Caco-2 (cell line): ENCODE data around the gene PLAAT1. TPM values are rescaled to one million over a fixed set of nuclear protein-coding genes. Genes with fewer than 3 reads are reported as not detected.

ENCODE experiments used
- BruUV-seq: library from RNA; stranded (reverse); fragments of 400-500 nt; replicated peaks from 2 replicates; lab custom pipeline; 2021; lab: Mats Ljungman, UMichigan
- CTCF ChIA-PET: fragments of 300-600 bp; sonication (Branson Sonifier 250); formaldehyde crosslinking; loops from one replicate; lab custom pipeline; 2022; ENCODE audit warnings: antibody characterized with exemption; lab: Charles Lee
- POLR2A ChIA-PET: fragments of 300-600 bp; sonication (Branson Sonifier 250); formaldehyde crosslinking; loops from one replicate; lab custom pipeline; 2022; ENCODE audit warnings: antibody characterized with exemption; lab: Charles Lee
- DNase-seq, 2 experiments: peaks; one replicate each; pipeline versions ENCODE4 v3.0.0 to v3.0.0-alpha.2; 2020 to 2022
- H3K27me3 ChIP-seq: replicated peaks from 2 replicates; pipeline ENCODE4 v1.6.0; 2011; ENCODE audit warnings: low read length; ENCODE audit not compliant: control insufficient read depth, insufficient read depth
- H3K36me3 ChIP-seq: 2 replicates; pipeline ENCODE4 v1.5.1; 2011; ENCODE audit warnings: low read length; ENCODE audit not compliant: control insufficient read depth, insufficient read depth
- H3K4me1 ChIP-seq: fragments of 250-450 bp; sonication (Bioruptor Pico); 2 replicates; pipeline ENCODE4 v1.5.1; 2020; ENCODE audit warnings: mild to moderate bottlenecking
- H3K4me3 ChIP-seq: 2 replicates; pipeline ENCODE4 v1.5.1; 2011; ENCODE audit warnings: low read depth, mild to moderate bottlenecking, control low read depth, low read length
- H3K9me3 ChIP-seq: fragments of 250-450 bp; sonication (Bioruptor Pico); 2 replicates; pipeline ENCODE4 v1.5.1; 2020; ENCODE audit warnings: mild to moderate bottlenecking, moderate library complexity
- H3K27ac Mint-ChIP-seq: one replicate; pipeline ENCODE4 v1.8.0; 2022; ENCODE audit warnings: mixed read lengths; ENCODE audit not compliant: unreplicated experiment
- H3K27me3 Mint-ChIP-seq: one replicate; pipeline ENCODE4 v1.8.0; 2022; ENCODE audit warnings: mixed read lengths; ENCODE audit not compliant: insufficient read depth, unreplicated experiment
- H3K36me3 Mint-ChIP-seq: one replicate; pipeline ENCODE4 v1.8.0; 2022; ENCODE audit warnings: mild to moderate bottlenecking, mixed read lengths; ENCODE audit not compliant: insufficient read depth, unreplicated experiment
- H3K4me1 Mint-ChIP-seq: one replicate; pipeline ENCODE4 v1.8.0; 2022; ENCODE audit warnings: low read depth, mixed read lengths; ENCODE audit not compliant: unreplicated experiment
- H3K4me3 Mint-ChIP-seq: one replicate; pipeline ENCODE4 v1.8.0; 2022; ENCODE audit warnings: mild to moderate bottlenecking, moderate library complexity, mixed read lengths; ENCODE audit not compliant: unreplicated experiment
- H3K9me3 Mint-ChIP-seq: one replicate; pipeline ENCODE4 v1.8.0; 2022; ENCODE audit warnings: mixed read lengths; ENCODE audit not compliant: unreplicated experiment
- intact Hi-C: fragments of 100-400 bp; cut with micrococcal nuclease; formaldehyde crosslinking; loops from one replicate; pipeline ENCODE4 v1.10.0; 2022; ENCODE audit not compliant: unreplicated experiment
- total RNA-seq: library from RNA; stranded (reverse); gene quantifications from 2 replicates; pipeline ENCODE4 v1.2.3, GENCODE V29; 2022
- TF ChIP-seq, protein P1 (sequence below), 2 experiments: fragments of 200-600 bp in 1 of 2; IDR thresholded peaks; 1 replicate in 1 of 2; 2 replicates in 1 of 2; pipeline versions ENCODE4 v1.5.1 to v1.8.0; 2011 to 2022; ENCODE audit warnings: antibody characterized with exemption in 1 of 2, control low read depth in 1 of 2, inconsistent platforms in 1 of 2, low read depth in 1 of 2, low read length in 1 of 2, mild to moderate bottlenecking in 1 of 2, moderate library complexity in 1 of 2; ENCODE audit not compliant: insufficient read depth in 1 of 2, severe bottlenecking in 1 of 2, unreplicated experiment in 1 of 2

PLAAT1 gene
- total RNA-seq, 1 experiment from 2014 or later: 1.5 TPM

DNA sequence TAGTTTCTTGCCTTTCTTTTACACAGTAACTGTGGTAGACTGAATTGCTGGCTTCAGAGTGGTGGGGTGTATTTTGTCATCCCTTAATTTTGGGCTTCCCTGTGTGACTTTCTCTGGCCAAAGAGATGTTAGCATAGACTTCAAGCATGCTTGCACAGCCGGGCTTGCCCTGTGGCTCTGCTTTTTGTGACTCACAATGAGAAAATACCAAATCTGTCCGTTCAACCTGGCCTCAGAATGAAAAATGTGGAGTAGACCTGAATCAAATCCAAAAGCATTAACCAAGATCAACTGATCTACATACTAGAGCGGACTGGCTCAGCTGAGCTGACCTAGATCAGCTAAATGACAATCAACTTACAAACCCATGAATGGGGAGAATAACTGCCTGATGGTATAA lies 51.4 kb downstream of the PLAAT1 start:
- Histone ChIP-seq H3K9me3 (no peaks in the 10 kb centered on the region), H3K36me3 (no peaks in the 10 kb centered on the region), H3K27me3 (no peaks in the 10 kb centered on the region), H3K4me1 (no peaks in the 10 kb centered on the region), H3K4me3 (no peak overlapping the region)
- Mint-ChIP-seq H3K4me3 (no peak overlapping the region), H3K9me3 (peaks cover 17% of the 10 kb centered on the region), H3K27me3 (peaks cover 5% of the 10 kb centered on the region), H3K36me3 (no peaks in the 10 kb centered on the region), H3K4me1 (no peaks in the 10 kb centered on the region), H3K27ac (no peak overlapping the region)
- intact Hi-C loops: no loop called here
- no peak for DNase-seq
- POLR2A ChIA-PET: no interaction called here
- TF ChIP-seq, protein P1, sequence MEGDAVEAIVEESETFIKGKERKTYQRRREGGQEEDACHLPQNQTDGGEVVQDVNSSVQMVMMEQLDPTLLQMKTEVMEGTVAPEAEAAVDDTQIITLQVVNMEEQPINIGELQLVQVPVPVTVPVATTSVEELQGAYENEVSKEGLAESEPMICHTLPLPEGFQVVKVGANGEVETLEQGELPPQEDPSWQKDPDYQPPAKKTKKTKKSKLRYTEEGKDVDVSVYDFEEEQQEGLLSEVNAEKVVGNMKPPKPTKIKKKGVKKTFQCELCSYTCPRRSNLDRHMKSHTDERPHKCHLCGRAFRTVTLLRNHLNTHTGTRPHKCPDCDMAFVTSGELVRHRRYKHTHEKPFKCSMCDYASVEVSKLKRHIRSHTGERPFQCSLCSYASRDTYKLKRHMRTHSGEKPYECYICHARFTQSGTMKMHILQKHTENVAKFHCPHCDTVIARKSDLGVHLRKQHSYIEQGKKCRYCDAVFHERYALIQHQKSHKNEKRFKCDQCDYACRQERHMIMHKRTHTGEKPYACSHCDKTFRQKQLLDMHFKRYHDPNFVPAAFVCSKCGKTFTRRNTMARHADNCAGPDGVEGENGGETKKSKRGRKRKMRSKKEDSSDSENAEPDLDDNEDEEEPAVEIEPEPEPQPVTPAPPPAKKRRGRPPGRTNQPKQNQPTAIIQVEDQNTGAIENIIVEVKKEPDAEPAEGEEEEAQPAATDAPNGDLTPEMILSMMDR (IDR thresholded peaks at IDR 0.05; ENCODE audit: insufficient read depth in 1 of 2, low read depth in 1 of 2, low read length in 1 of 2, severe bottlenecking in 1 of 2, unreplicated experiment in 1 of 2): no peak
- CTCF ChIA-PET: no interaction called here
- no TSS peak for BruUV-seq

DNA sequence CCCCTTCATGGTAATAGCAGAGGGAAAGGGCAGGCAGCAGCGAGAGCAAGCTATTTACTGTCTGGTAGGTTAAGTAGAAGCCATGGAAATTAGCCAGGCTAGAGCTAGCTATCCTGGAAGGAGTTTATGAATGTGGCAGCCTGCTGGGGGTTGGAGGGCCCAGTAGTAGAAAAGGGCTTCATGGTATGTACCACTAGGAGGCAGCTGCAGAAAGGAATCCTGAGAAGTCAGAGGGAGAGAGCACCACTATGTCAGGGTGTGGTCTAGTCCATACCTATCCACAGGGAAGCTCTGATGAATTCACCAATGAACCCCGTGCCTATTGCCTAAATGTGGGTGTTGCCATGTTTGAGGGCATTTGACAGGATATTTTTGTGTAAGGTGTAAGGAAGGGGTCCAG lies 55.0 kb downstream of the PLAAT1 start:
- Histone ChIP-seq H3K4me3 (no peak overlapping the region), H3K4me1 (no peaks in the 10 kb centered on the region), H3K27me3 (no peaks in the 10 kb centered on the region), H3K36me3 (no peaks in the 10 kb centered on the region), H3K9me3 (no peaks in the 10 kb centered on the region)
- Mint-ChIP-seq H3K27ac (no peak overlapping the region), H3K27me3 (peaks cover 7% of the 10 kb centered on the region), H3K4me1 (no peaks in the 10 kb centered on the region), H3K9me3 (peaks cover 17% of the 10 kb centered on the region), H3K36me3 (no peaks in the 10 kb centered on the region), H3K4me3 (no peak overlapping the region)
- ChIA-PET CTCF (no interaction called here), POLR2A (no interaction called here)
- DNase-seq: no peak
- intact Hi-C loops: no loop called here
- BruUV-seq: no TSS peak
- TF ChIP-seq, protein P1 (IDR thresholded peaks at IDR 0.05; ENCODE audit: insufficient read depth in 1 of 2, low read depth in 1 of 2, low read length in 1 of 2, severe bottlenecking in 1 of 2, unreplicated experiment in 1 of 2): no peak

DNA sequence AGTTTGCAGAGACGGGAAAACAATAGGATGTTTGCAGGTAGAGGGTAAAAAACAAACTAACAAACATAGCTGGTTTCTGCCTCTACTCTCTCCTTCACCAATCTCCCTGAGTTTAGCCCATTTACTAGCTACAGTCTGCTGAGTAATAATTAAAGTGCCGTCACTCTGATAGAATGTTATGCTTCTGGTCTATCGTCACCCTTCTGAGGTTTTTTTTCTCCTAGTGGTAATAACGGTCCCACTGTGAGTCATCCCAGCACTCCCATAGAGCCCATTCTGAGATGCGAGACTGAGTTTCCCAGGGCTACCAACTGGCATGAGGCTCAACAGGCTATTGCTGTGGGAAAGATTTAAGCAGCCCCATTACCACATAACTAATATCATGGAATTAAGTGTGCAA lies 56.4 kb downstream of the PLAAT1 start:
- H3K36me3 Mint-ChIP-seq: no peaks in the 10 kb centered on the region
- H3K27ac Mint-ChIP-seq: no peak overlapping the region
- ChIA-PET CTCF (no interaction called here), POLR2A (no interaction called here)
- H3K4me3 Mint-ChIP-seq: no peak overlapping the region
- TF ChIP-seq, protein P1 (IDR thresholded peaks at IDR 0.05; ENCODE audit: insufficient read depth in 1 of 2, low read depth in 1 of 2, low read length in 1 of 2, severe bottlenecking in 1 of 2, unreplicated experiment in 1 of 2): no peak
- BruUV-seq: no TSS peak
- Histone ChIP-seq H3K27me3 (no peaks in the 10 kb centered on the region), H3K36me3 (no peaks in the 10 kb centered on the region), H3K4me1 (no peaks in the 10 kb centered on the region), H3K9me3 (no peaks in the 10 kb centered on the region), H3K4me3 (no peak overlapping the region)
- DNase-seq: no peak
- intact Hi-C loops: no loop called here
- peaks cover 17% of the 10 kb centered on the region for H3K9me3 Mint-ChIP-seq
- H3K4me1 Mint-ChIP-seq: no peaks in the 10 kb centered on the region
- peaks cover 7% of the 10 kb centered on the region for H3K27me3 Mint-ChIP-seq
